Common myeloid progenitor, CD34-positive (primary cell): Measurements from ENCODE around the gene ACOXL. TPM values are rescaled to one million over a fixed set of nuclear protein-coding genes. Genes with fewer than 3 reads are reported as not detected.
"Not testable (repeated sequence)": the region's sequence is repeated elsewhere in the genome, so short reads cannot be mapped to it uniquely, and the experiment has no call there.

Experiments
- CTCF ChIA-PET: fragments of 350-600 bp; sonication (Branson Sonifier 250); formaldehyde crosslinking; loops from one replicate; lab custom pipeline; 2021; ENCODE audit warnings: antibody characterized with exemption; lab: Charles Lee
- POLR2A ChIA-PET: fragments of 350-600 bp; sonication (Branson Sonifier 250); formaldehyde crosslinking; loops from one replicate; lab custom pipeline; 2021; ENCODE audit warnings: antibody characterized with exemption; lab: Charles Lee
- DNase-seq, 3 donors: peaks; one replicate each; pipeline versions ENCODE4 v3.0.0 to v3.0.0-alpha.2; 2013
- H3K27ac ChIP-seq, 2 experiments: 1 replicate in 1 of 2; 2 replicates in 1 of 2; pipeline ENCODE4 v1.7.0; 2013; ENCODE audit warnings: inconsistent platforms in 2 of 2, low read length in 2 of 2, mild to moderate bottlenecking in 2 of 2, low read depth in 1 of 2, moderate library complexity in 1 of 2; ENCODE audit not compliant: severe bottlenecking in 2 of 2, insufficient read depth in 1 of 2, poor library complexity in 1 of 2
- H3K27me3 ChIP-seq, 5 experiments: replicated peaks in 2 of 5; 1 replicate in 3 of 5; 2 replicates in 2 of 5; pipeline versions ENCODE4 v1.6.1 to v1.7.0; 2013; ENCODE audit warnings: low read length in 4 of 5, mild to moderate bottlenecking in 2 of 5, moderate library complexity in 2 of 5, inconsistent platforms in 1 of 5; ENCODE audit not compliant: insufficient read depth in 5 of 5, control insufficient read depth in 4 of 5
- H3K36me3 ChIP-seq, 4 experiments: 1 replicate in 2 of 4; 2 replicates in 2 of 4; pipeline versions ENCODE4 v1.6.1 to v1.7.0; 2013; ENCODE audit warnings: low read length in 3 of 4, control low read depth in 1 of 4, mild to moderate bottlenecking in 1 of 4; ENCODE audit not compliant: control insufficient read depth in 4 of 4, insufficient read depth in 4 of 4
- H3K4me1 ChIP-seq, 4 experiments: 1 replicate in 3 of 4; 2 replicates in 1 of 4; pipeline versions ENCODE4 v1.6.1 to v1.7.1; 2013; ENCODE audit warnings: low read length in 3 of 4, mild to moderate bottlenecking in 3 of 4, control low read depth in 1 of 4, inconsistent platforms in 1 of 4, moderate library complexity in 1 of 4; ENCODE audit not compliant: control insufficient read depth in 4 of 4, insufficient read depth in 4 of 4; ENCODE audit errors: control extremely low read depth in 1 of 4
- H3K4me3 ChIP-seq, 7 experiments: 1 replicate in 4 of 7; 2 replicates in 3 of 7; pipeline versions ENCODE4 v1.5.1 to v1.7.0; 2013; ENCODE audit warnings: mild to moderate bottlenecking in 7 of 7, low read length in 6 of 7, moderate library complexity in 6 of 7, inconsistent platforms in 2 of 7, low read depth in 2 of 7, control low read depth in 1 of 7; ENCODE audit not compliant: insufficient read depth in 4 of 7, control insufficient read depth in 1 of 7; ENCODE audit errors: extremely low read depth in 1 of 7
- H3K9me3 ChIP-seq, 5 experiments: 1 replicate in 4 of 5; 2 replicates in 1 of 5; pipeline versions ENCODE4 v1.6.1 to v1.7.1; 2013; ENCODE audit warnings: low read length in 4 of 5, mild to moderate bottlenecking in 2 of 5, inconsistent platforms in 1 of 5, low read depth in 1 of 5, moderate library complexity in 1 of 5; ENCODE audit not compliant: control insufficient read depth in 4 of 5, insufficient read depth in 2 of 5; ENCODE audit errors: control extremely low read depth in 1 of 5
- WGBS: methylation state at CpG from one replicate; pipeline ENCODE4 v1.1.5; 2013; ENCODE audit not compliant: insufficient coverage; 5-methylcytosine and 5-hydroxymethylcytosine counted together
- polyA plus RNA-seq: library from polyadenylated mRNA; unstranded; fragments of 120-200 nt; gene quantifications from one replicate; pipeline ENCODE4 v1.2.1, GENCODE V29; 2013

The ACOXL gene
- 0.04 TPM for polyA plus RNA-seq

DNA sequence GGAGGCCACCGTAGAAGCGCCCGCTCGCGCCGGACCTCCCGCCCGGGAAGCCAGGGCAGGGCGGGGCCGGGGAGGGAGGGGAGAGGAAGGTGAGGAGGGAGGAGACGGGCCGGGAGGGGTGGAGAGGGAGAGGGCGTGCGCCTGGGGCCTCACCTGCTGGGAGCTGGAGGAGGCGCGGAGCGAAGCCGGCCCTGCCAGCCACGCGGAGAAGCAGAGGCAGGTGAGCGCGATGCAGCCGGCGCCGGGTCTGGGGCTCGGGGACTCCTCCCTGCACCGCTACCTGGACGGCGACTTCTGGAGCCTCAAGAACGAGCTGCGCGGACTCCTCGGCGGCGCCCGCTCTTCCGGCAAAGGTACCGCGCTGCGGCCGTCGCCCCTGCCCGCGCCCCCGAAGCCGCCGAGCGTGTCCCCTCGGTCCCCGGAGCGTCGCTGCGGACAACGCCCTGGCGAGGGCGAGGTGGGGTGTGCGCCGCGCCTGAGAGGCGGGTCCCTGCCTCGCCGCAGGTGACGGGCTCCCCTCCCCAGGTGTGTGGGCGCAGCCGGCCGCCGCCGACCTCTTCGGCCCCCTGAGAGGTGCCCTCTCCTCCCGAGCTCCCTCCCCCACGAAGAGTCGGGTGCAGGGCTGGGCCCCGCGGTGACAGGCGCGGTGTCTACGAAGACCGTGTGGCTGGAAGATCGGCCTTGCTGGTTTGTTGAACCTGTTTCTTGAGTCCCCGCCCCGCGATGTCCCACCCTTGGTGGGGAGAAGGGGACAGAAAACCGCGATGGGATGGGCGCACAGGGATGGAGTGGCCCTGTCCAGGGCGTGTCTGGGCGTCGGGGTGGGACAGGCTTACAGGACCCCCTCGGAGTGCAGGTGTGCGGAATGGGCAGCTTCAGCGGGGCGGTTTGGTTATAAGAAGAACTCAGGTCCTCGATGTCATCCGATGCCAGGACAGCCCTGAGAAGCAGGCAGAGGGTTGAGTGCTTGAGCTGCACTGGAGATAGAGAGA is at the start of gene ACOXL:
Gene ACOXL (plus strand): TSS at position 152 of the 992 bp plus-strand sequence. CDS start 35,817 bp downstream, outside the sequence.
- 3% methylated on average over 70 of the region's 94 CpGs for WGBS
- Histone ChIP-seq H3K9me3 (peaks cover 0 to 6% (median 0%) of the 10 kb centered on the region in 5 experiments), H3K4me1 (peaks cover 0 to 13% (median 10%) of the 10 kb centered on the region in 4 experiments), H3K27ac (no peak within 1 kb of the TSS), H3K4me3 (peak within 1 kb of the TSS in 6 of 7 experiments; percentile 27 to 64 (median 52)), H3K36me3 (no peaks in the 10 kb centered on the region), H3K27me3 (peaks cover 14 to 69% (median 33%) of the 10 kb centered on the region in 5 experiments)
- DNase-seq: peak in 2 of 3 donors; percentile 25 to 43
- ChIA-PET POLR2A (no interaction called here), CTCF (interaction anchor here (1.4 kb wide), 2 partner anchors 52 to 54 kb away, joined by 5 read pairs; no protein-coding TSS in a partner anchor)

DNA sequence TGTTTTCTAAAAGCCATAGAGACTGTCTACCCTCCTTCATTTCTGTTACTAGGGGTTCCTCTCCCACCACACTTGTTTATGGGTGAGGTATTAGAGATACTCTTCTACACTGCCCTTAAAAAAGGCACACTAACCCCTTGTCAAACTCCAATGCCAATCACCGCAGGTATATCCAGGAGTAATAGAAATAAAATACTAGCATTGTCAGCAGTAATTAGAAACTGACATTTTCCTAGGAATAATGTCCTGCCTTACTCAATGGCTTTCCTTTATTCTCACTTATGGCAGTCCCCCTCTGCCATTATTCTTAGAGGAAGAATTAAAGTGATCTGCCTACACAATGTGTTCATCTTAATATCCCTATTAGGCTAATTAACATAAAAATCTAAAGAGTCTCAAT is 49.5 kb upstream of the ACOXL start:
- ChIA-PET POLR2A (no interaction called here), CTCF (interaction anchor here (1.4 kb wide), 1 partner anchor 129 kb away, joined by 3 read pairs; no protein-coding TSS in a partner anchor)
- no peaks in the 10 kb centered on the region for H3K27me3 ChIP-seq
- H3K4me1 ChIP-seq: peaks cover 4 to 22% (median 14%) of the 10 kb centered on the region in 4 experiments
- DNase-seq: no peak
- H3K36me3 ChIP-seq: no peaks in the 10 kb centered on the region
- H3K4me3 ChIP-seq: no peak overlapping the region
- no peak overlapping the region for H3K27ac ChIP-seq
- H3K9me3 ChIP-seq: peaks cover 0 to 10% (median 6%) of the 10 kb centered on the region in 5 experiments
- WGBS: no CpG with 5 or more reads among the region's 1 CpG

DNA sequence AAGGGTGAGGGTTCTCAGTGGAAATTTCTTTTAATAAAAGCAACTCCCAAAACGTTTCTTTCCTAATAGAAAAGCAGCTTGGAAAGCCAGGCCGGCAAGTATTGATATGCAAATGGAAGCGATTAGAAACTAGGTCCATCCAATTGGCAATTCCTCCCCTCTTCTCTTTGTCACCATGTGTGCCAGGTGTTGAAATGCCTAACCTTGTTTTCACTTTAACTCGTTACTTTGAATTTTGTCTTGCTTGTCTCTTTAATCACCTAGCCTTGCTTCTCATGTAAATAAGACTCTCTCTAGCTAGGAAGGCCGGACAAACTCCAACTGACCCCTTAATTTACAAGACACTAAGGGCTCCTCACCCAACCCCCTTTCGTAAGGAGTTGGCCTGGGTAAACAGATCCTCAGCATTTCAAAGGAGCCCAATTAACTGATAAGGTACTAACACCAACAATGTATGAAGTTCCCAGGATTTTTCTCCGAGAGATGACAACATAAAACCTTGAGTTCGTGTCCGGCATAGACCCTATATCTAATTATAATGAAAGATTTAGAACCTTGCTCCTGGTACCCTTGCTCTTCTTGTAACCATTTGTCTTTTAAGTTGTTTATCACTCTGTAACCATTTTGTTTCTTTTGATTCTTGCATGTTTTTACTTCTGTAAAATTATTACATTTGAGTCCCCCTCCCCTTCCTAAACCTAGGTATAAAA is 44.4 kb upstream of the ACOXL start:
- H3K4me3 ChIP-seq, H3K27ac ChIP-seq, H3K36me3 ChIP-seq, DNase-seq, CTCF ChIA-PET, H3K4me1 ChIP-seq, H3K27me3 ChIP-seq, POLR2A ChIA-PET: not testable (repeated sequence)
- WGBS: 68% methylated on average over 4 of the region's 9 CpGs
- peaks cover 0 to 12% (median 6%) of the 10 kb centered on the region in 5 experiments for H3K9me3 ChIP-seq

DNA sequence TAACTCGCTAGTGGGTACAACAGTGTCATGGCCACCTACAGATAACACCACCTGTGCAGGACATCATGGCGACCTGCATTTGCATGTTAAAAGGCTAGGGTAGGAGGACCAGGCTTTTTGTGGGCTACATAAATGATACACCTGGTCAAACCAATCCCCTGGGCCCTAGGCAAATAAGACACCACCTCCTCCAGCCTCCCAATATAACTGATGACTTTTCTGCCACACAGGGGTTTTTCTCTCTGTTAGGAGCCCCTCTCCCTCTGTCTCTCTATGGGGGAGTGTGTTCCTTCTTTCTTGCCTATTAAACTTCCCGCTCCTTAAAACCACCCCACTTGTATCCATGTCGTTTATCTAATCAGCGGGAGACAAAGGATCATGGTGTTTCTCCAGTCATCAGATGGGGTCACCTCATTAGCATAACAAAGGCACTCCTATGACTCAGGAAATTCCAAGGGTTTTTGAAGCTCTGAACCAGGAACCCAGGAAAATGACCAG is 43.7 kb upstream of the ACOXL start:
- WGBS: no CpG with 5 or more reads among the region's 5 CpGs
- no peak for DNase-seq
- no peak overlapping the region for H3K27ac ChIP-seq
- H3K4me3 ChIP-seq: no peak overlapping the region
- CTCF ChIA-PET: interaction anchor here (1.2 to 1.5 kb wide), 2 partner anchors 11 to 42 kb away, joined by 3 to 4 read pairs; partner anchors contain the start of gene BUB1
- H3K36me3 ChIP-seq: no peaks in the 10 kb centered on the region
- peaks cover 0 to 12% (median 6%) of the 10 kb centered on the region in 5 experiments for H3K9me3 ChIP-seq
- POLR2A ChIA-PET: no interaction called here
- no peaks in the 10 kb centered on the region for H3K27me3 ChIP-seq
- H3K4me1 ChIP-seq: peaks cover 0 to 3% (median under 1%) of the 10 kb centered on the region in 4 experiments

DNA sequence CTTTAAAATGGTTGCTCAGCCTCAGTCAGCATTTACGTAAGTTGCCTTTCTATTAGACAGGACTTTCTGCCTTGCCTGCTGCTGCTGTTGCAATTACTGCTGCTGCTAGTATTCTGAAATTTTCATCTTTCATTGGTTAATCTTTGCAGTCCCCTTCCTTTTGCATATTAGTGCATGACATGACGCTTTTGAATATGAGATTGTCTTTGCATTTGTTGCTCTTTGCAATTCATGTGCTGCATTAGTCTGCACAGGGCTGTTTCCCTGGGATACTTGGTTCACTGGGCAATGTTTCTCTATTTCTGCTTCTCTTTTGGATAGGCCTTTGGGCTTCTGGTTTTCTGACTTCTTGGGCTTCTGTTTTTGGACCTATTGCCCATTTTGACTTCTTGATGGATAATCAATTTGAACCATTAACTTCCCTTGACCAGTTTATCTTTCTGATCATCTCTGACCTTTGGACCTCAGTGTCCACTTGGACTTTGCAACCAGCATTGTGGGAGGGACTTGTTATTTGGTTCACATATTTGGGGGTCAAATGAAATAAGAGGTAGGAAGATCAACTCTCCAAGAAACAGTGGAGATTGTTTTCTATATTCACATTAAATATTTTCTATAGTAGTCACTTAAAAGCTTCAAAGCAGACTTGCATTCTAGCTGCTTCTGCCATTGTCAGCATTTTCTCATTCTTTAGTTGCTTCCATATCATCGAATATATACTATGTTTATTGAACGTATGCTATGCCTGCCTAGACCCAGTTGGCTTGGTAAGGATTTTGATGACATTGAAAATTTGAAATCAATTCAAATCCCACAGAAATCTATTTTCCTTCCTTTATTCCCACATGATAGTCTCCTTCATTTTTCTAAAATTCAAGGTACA is 42.0 kb upstream of the ACOXL start:
- no peak for DNase-seq
- Histone ChIP-seq H3K36me3 (no peaks in the 10 kb centered on the region), H3K27me3 (no peaks in the 10 kb centered on the region), H3K27ac (no peak overlapping the region), H3K4me3 (no peak overlapping the region), H3K4me1 (peaks cover 4 to 17% (median 17%) of the 10 kb centered on the region in 4 experiments), H3K9me3 (peaks cover 0 to 12% (median 6%) of the 10 kb centered on the region in 5 experiments)
- ChIA-PET CTCF (interaction anchor here (1.4 to 1.5 kb wide), 2 partner anchors 12 to 65 kb away, joined by 3 to 4 read pairs; partner anchors contain the start of gene BUB1), POLR2A (interaction anchor here (0.9 kb wide), 1 partner anchor 12 kb away, joined by 3 read pairs; no protein-coding TSS in a partner anchor)
- WGBS: 98% methylated on average over 3 of the region's 4 CpGs

GRCh38 chr2:110691612-110692258 is 40.6 kb upstream of the ACOXL start:
- DNase-seq: no peak
- Histone ChIP-seq H3K4me1 (peaks cover 4 to 18% (median 17%) of the 10 kb centered on the region in 4 experiments), H3K27me3 (no peaks in the 10 kb centered on the region), H3K27ac (no peak overlapping the region), H3K4me3 (no peak overlapping the region), H3K36me3 (no peaks in the 10 kb centered on the region), H3K9me3 (peaks cover 0 to 12% (median 6%) of the 10 kb centered on the region in 5 experiments)
- ChIA-PET CTCF (no interaction called here), POLR2A (no interaction called here)
- WGBS: 97% methylated on average over 11 of the region's 11 CpGs
